GM21529 (cell line): Measurements from ENCODE around the gene PICALM.

ENCODE experiments used
- ATAC-seq: cut with Tn5 transposase; IDR thresholded peaks from one replicate; pipeline ENCODE4 v1.9.1; 2021; ENCODE audit not compliant: unreplicated experiment

The PICALM gene

DNA sequence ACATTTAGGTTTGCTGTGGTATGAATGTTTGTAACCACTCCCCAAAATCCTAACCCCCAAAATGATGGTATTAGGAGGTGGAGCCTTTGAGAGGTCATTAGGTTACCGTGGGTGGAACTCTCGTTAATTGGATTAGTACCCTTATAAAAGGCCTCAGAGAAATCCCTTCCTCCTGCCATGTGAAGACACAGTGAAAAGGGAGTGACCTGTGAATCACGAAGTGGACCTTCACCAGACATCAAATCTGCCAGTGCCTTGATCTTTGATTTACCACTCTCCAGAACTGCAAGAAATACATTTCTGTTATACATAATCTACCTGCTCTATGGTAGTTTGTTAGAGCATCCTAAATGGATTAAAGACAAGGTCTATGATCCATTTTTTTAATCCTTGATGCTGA, 12.6 kb upstream of the PICALM start:
- ATAC-seq = no peak

DNA sequence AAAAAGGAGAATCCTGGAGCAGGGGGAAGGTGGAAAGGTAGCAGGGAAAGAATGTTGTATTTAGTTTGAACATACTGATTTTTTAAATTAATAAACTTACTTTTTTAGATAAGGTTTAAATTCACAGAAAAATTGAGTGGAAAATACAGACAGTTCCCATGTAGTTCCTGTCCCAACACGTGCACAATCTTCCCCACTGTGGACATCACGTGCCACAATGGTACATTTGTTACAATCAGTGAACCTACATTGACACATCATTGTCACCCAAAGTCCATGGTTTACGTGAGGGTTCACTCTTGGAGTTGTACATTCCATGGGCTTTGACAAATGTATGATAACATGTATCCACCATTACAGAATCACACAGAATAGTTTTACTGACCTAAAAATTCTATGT, 10.5 kb upstream of the PICALM start:
- no peak for ATAC-seq

DNA sequence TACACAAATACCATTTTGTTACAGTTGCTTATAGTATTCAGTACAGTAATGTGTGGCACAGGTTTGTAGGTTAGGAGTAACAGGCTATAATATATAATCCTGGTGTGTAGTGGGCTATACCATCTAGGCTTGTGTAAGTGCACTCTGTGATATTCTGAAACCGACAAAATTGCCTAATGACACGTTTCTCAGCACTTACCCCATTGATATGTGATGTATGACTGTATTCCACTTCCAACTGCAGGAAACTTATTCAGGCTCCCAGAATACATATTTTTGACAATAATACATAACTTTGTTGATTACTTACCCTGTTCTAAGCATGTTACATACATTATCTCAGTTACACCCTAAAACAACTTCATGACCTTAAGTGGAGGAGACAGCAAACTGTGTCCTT, 5.1 kb upstream of the PICALM start:
- ATAC-seq = no peak

DNA sequence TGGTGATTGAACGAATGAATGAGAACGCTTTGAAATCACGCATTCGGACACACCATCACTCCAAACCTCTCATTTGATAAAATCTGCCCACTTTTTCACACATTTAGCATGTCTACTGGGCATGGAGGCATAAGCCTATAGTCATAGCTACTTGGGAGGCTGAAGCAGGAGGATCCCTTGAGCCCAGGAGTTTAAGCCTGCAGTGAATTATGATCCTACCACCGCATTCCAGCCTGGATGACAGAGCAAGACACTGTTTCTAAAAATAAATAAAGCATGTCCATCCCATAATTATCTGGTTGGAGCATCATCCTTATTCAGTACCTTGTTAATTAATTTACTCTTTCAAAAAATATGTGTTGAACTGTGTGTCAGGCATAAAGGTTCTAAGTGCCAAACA, 3.3 kb upstream of the PICALM start:
- no peak for ATAC-seq

DNA sequence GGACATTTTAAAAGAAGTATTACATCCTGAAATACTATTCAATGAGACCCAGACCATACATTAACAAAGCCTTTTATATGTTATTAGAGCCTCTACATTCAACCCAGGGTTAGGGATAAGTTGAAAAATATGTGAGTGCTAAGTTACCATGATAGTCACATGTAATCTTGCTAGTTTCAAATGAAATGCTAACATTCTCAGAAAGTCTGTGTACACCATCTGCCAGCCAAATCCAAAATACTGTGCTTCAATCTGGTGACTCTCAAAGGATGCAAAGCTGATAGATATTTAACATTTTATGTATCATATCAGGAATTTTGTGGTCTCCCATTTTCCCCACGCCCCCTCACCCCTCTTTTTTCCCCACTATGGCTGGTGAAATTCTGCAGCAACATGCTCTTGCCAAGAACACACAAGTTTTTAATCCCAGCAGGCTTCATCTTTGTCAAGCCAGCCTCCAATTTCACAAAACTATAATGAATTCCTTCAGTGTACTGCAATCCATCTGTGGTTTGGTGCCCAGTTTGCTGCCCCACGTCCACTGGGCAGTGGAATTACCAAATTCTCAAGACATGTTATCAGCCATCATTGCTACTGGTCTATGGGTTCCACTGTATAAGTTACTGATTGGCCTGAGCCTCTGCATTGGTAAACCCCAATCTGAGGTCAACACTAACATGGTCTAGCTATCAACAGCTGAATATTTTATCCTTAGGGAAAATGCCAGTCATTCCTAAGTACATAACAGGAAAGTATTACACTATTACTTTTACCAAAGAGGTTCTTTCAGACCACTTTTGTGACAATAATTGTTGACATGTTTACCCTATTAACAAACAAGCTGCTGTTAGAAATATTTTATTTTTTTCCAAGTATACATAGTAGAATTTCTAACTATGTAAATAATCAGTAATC, 1.5 kb upstream of the PICALM start:
- ATAC-seq = no peak

DNA sequence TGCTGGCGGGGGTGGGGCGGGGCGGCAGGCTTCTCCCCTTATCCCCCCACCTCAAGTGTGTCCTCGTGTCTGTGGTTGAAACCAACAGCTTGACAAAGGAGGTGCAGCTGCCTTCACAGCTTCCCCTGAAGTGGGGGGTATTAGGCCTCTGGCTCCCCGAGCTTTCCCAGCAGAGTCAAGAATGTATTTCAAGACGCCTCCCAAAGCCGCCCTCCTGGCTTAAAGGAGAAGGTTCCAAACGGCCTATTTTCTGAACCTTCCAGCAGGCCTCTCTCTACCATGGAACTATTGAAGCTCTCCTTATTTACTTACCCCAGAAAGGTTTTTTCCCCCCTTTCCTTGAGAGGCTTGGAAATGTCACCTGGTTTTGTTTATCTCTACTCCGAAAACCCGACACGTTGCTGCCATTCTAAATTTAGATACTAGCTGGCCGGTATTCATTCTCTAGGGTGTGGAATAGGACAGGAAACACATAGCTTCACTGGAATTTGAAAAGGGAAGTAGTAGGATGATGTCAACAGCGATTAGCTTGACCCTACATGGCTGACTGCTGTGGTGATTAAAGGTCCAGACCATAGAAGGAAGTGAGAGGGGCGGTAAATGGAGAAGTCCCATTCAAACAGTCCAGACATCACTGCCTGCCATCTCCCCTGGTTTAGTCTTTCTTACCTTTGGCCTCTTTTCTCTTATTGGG, 671 bp upstream of the PICALM start:
- ATAC-seq = peak; percentile 23

DNA sequence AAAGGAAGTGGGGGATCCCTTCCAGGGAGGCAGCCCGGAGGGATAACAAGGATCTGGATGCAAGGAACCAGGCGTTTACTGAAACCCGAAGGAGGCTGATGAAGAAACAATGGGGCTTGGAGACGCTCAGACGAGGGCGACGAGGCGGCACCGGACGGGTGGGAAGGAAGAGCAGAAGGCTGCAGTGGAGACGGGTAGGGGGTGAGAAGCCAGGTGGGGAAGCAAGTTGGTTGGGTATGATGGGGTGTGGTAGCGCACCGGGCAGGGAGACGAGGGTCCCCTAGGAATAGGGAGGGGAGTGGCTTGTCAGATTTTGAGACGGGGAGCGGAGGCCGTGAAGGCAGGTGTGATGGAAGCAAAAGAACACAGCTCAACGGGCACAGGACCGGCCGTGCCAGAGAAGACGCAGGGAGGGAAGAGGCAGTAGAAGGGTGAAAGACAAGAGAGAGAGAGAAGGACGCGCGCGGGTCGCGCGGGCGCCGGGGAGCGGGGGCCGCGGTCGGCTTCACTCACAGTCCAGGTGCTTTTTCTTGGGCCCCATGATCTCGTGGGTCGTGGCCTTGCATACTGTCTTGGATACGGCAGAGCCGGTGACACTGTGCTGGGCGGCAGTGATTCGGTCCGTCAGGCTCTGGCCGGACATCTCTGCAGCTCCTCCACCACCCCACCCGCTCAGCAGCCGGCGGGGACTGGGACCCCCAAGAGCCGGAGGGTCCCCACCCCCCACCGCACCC, 579 bp downstream of the PICALM start:
- peak; percentile 12 for ATAC-seq

DNA sequence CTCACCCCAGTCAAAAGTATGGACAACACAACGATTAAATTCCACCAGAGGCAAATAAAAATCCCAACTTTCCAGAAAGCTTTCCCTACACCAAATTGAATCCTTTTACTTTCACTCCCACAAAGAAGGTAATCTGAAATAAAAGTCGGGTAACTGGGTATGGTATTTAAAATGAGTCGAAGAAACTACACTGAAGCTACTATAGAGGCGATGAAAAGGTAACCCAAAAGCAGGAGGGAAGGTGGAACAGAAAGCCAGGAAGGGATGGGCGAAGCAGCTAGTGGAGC, 1.1 kb downstream of the PICALM start:
- no peak for ATAC-seq

DNA sequence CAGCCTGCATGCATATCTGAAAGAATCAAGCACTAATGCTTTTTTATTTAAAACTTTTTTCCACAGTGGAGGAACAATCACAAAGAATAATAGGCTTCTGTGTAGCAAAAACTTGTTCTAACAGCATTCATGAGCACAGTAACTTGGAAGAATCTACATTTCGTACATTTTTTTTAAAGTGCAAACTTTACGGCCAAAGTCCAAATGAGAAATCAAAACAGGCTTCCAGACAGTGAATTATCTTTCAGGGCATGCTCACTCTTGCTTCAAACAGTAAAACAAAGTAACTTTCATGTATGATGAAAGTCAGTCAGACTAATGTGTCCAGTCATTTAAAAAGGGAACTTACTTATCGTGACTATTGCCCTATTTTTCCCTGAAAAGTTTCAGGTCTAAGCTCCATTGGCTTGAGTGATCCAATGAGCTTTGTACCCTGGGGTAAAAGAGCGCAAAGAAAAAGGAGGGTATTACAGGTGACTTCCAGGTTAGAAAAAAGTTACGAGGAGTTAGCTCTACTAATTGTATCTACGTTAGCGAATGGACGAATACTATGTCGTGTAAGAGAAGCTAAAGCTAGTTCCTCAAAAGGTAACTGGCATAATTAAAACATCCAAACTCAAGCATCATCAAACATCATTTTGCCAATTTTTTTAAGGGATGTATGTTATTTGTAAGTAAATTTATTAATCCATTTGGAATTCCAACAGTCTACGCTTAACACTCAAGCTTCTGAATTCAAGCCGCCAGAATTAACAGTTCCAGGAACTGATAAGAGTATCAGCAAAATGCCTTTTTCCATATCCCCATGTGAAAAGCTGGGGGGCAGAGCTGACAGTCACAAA, 1.7 kb downstream of the PICALM start:
- no peak for ATAC-seq

DNA sequence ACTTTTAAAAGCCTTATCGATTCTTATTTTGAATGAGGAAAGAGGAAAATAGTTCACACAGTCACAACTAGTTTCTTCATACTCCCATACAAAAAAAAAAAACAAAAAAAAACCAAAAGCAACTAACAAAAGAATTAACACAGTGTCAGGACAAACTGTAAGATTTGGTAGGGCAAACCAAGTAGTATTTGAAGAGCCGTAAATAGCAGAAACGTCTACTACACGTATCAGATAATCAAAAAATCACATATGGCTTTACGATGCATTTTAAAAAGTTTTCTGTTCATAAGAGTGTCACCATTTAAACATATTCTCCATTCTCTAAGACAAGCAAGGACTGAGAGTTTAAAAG, 2.3 kb downstream of the PICALM start:
- ATAC-seq = no peak

DNA sequence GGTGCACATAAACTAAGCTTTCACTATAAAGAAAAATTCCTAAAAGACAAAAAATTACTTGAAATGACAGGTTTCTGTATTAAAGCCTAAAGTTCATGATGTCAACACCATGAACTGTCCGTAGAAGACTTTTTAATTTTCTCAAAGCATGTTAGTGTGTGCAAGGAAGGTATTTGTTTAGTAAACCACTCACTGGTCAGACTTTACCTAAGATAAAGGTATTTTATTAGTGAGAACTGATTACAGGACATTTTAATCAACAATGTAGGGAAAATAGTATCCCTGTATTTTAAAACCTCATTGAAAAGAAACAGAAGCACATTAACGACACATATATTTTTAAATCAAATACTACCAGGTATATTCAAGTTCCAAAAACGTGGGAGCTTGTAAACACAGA, 2.9 kb downstream of the PICALM start:
- ATAC-seq = no peak

DNA sequence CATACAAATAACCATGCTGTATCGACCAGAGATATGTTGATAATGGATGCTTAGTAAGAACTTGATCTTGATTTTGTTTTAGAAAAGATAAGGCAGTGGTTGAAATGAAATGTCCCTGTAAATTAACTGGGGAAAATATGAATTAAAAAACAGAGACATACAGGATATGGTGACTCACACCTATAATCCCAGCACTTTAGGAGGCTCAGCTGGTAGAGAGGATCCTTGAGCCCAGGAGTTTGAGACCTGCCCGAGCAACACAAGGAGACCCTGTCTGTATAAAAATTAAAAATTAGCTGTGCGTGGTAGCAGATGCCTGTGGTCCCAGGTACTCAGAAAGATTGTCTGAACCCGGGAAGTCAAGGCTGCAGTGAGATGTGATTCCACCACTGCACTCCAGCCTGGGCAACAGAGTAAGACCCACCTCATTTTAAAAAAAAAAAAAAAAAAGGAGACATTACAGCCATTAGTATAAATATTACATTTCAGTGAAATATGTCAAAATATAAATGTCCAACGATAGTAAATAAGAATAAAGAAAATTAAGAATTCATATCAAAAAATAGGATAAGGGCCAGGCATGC, 4.6 kb downstream of the PICALM start:
- no peak for ATAC-seq

DNA sequence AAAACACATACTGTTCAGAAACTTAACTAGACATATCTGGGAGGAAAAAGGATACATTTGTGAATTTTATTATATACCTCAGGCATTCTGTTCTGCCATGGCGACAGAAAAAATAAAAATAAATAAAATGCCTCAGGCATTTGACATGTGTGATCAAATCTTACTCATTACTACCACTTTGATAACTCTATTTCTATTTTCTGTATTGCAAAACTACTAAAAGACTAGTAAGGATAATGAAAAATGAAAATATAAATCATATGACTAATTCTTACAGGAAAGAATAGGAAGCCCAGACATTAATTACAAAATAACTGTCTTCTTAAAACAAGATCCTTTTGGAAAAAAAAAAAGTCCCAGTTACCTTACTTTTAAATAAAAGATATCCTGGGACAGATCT, 5.3 kb downstream of the PICALM start:
- ATAC-seq = no peak

DNA sequence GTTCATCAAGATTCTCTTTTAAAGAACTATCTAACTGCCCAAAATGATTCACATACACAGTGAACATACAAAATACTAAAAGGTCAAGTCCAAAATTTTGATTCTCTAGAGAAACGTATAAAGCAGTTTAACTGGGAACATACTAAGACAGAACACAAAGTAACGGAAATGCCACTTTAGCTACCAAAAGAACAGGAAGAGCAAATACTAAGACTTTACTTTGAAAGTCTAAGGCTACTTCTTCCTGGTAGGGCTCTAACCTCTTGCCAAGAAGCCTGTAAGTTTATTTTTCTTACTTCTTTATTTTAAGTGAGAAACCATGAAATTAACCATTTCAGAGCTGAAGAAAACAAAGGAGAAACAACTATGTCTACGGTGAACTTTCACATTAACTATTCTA, 6.2 kb downstream of the PICALM start:
- no peak for ATAC-seq

DNA sequence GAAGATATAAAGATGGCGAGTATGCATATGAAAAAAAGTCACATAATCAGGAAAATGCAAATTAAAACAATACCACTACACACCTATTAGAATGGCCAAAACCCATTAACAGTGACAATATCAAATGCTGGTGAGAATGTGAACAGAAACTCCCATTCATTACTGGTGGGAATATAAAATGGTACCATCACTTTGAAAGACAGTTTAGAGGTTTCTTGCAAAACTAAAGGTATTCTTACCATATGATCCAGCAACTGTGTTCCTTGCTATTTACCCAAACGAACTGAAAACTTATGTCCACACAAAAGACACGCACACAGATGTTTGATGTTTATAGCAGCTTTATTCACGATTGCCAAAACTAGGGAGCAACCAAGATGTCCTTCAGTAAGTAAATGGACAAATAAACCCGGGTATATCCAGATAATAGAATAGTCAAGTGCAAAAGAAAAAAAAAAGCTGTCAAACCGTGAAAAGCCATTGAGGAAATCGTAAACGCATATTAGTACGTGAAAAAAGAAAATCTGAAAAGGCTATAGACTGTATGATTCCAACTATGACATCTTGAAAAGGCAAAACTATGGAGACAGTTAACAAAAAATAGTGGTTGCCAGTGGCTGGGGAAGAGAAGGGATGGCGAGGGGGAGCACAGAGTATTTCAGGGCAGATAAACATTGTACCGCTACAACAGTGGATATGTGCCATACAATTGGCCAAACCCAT, 7.2 kb downstream of the PICALM start:
- no peak for ATAC-seq

DNA sequence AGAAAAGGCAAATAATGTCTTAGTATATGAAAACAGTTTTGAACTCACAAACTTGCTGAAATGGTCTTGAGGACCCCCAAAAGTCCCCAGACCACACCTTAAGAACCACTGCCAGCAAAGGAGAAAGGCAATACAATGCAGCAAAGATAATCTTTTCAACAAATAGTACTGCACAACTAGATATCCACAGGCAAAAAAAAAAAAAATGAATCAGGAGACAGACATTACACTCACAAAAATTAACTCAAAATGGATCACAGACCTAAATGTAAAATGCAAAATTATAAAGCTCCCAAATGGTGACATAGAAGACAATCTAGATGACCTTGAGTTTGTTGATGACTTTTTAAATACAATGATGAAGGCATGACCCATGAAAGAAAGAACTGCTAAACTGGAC, 8.3 kb downstream of the PICALM start:
- no peak for ATAC-seq

DNA sequence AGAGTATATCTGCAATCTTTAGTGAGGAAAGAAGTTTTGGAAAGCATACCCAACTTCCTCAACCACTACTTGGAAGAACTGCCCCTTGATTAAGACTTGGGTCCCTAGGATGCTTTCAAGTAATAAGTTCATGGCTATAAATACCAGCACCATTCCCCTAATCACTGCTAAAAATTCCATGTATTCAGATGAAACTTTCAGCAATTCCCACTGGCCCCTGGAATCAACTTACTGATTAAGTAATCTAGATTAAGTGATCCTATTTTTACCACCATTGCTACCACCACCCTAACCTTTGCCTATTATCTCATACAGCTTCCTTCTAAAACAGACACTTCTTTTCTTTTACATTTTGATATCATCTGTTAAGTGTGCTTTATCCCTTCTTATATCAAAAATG, 10.5 kb downstream of the PICALM start:
- ATAC-seq = no peak

DNA sequence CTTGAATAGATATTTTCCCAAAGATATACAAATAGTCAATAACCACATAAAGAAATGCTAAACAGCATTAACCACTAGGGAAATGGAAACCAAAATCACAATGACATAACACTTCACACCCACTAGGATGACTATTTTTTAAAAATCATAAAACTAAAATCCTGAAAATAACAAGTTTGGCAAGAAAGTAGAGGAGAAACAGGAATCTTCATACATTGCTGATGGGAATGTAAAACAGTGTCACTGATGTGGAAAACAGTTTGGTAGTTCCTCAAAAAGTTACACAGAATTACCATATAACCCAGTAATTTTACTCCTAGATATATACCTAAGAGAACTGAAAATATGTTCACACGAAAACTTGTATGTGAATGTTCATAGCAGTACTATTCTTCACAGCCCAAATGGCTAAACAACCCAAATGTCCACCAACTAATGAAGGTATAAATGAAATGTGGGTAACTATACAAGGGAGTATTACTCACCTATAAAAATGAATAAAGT, 12.5 kb downstream of the PICALM start:
- peak; percentile 62 for ATAC-seq

DNA sequence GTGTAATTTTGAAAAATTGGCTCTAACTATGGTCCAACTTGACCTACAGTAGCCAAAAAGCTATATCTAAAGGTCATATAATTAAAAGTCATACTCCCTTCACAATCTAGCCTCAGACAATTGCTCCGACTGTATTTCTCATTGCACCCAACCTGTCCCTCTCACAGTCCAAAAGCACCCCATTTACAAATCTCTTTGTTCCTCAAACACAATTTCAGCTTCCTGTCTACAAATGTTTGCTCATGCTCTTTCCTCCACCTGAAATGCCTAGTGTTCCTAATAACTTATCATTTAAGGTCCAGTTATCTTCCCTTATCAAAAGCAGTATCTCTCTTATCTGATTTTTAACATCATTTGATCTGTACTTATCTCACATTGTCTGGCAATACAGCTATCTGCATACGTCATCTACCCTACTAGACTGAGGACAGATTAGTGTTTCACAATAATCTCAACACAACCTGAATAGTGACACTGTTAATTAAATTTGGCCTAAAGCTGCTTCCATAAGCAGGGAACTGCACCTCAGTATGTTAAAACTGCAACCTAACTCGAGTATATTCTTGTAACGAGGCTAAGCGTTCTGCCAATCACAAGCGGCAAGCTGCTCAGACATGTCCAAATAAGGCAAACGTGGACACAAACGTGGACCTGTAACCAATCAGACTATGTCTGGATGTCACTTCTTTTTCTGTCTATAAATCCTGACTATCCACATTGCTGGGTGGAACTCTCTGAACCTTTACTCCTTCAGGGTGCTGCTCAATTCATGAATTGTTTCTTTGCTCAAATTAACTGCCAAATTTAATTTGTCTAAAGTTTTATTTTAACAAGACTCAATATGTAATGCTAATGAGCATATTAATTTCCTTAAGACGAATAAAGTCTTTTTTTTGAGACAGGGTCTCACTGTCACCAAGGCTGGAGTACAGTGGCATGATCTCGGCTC, 15.9 kb downstream of the PICALM start:
- ATAC-seq = no peak
